ENCODE results near the gene KCNK7. TPM values are rescaled to one million over a fixed set of nuclear protein-coding genes. Genes with fewer than 3 reads are reported as not detected.

Gene KCNK7, protein sequence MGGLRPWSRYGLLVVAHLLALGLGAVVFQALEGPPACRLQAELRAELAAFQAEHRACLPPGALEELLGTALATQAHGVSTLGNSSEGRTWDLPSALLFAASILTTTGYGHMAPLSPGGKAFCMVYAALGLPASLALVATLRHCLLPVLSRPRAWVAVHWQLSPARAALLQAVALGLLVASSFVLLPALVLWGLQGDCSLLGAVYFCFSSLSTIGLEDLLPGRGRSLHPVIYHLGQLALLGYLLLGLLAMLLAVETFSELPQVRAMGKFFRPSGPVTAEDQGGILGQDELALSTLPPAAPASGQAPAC
- total RNA-seq = 1 to 10 TPM in 4 of 6 donors, under 1 TPM in 1, not detected in 1; 0.59 to 3.7 (median 1.7) TPM

DNA sequence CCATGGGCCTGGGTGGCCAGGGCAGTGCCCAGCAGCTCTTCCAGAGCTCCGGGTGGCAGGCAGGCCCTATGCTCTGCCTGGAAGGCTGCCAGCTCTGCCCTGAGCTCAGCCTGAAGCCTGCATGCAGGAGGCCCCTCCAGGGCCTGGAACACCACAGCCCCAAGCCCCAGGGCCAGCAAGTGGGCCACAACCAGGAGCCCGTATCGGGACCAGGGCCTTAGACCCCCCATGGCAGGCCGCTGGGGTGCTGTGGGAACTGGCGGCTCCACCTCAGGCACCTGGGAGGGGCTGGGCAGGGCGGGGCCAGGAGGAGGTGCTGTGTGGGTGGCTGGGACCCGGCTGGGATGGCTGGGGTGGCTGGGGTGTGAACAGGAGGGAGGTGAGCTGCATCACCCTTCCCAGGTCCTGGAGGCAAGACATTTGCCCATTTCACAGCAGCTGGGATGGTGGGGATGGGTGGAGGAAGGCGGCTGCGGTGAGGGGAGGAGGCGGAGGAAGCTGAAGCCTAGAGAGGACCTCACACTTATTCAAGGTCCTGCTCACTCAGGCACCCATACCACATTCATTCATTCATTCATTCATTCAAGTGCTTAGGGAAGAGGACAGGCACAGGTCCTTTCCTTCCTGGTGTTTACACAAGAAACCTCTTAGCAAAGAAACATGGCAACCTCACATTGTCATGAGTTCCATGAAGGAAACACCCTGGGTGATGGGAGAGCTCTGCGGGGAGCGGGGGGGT is at the start of gene KCNK7:
KCNK7 (minus strand) TSS at position 258 of the 739 bp plus-strand sequence; CDS start at position 230, 28 bp downstream.
- peaks cover 9 to 65% (median 43%) of the 10 kb centered on the region in 4 donors for H3K36me3 ChIP-seq

DNA sequence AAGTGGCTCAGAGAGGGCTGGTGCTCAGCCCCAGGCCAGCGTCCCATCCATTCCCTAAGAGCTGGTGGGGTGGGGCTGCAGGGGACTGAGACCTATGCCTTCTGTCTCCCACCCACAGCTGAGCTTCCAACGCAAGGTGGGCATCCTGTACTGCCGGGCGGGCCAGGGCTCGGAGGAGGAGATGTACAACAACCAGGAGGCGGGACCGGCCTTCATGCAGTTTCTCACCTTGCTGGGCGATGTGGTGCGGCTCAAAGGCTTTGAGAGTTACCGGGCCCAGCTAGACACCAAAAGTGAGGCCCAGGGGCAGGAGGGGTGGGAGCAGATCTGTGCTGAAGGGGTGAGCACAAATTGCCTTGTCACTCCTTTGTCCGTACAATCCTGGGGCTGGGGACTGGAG is 49.2 kb upstream of the KCNK7 start:
- TF ChIP-seq EP300 (IDR thresholded peaks at IDR 0.05) = no peak
- no peak for TF ChIP-seq POLR2A (IDR thresholded peaks at IDR 0.05)
- TF ChIP-seq POLR2AphosphoS5 (IDR thresholded peaks at IDR 0.05) = no peak
- TF ChIP-seq, protein P1, sequence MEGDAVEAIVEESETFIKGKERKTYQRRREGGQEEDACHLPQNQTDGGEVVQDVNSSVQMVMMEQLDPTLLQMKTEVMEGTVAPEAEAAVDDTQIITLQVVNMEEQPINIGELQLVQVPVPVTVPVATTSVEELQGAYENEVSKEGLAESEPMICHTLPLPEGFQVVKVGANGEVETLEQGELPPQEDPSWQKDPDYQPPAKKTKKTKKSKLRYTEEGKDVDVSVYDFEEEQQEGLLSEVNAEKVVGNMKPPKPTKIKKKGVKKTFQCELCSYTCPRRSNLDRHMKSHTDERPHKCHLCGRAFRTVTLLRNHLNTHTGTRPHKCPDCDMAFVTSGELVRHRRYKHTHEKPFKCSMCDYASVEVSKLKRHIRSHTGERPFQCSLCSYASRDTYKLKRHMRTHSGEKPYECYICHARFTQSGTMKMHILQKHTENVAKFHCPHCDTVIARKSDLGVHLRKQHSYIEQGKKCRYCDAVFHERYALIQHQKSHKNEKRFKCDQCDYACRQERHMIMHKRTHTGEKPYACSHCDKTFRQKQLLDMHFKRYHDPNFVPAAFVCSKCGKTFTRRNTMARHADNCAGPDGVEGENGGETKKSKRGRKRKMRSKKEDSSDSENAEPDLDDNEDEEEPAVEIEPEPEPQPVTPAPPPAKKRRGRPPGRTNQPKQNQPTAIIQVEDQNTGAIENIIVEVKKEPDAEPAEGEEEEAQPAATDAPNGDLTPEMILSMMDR (IDR thresholded peaks at IDR 0.05) = no peak
- Histone ChIP-seq H3K27ac (peak overlapping the region in 2 of 4 donors; percentile 22 to 23), H3K36me3 (peaks cover 10 to 81% (median 58%) of the 10 kb centered on the region in 4 donors), H3K4me1 (peaks cover 32 to 75% (median 45%) of the 10 kb centered on the region in 4 donors), H3K27me3 (no peaks in the 10 kb centered on the region), H3K9me3 (no peaks in the 10 kb centered on the region), H3K4me3 (no peak overlapping the region)
- DNase-seq = no peak
- ATAC-seq (ENCODE audit: low FRiP score in 2 of 2) = no peak
- WGBS, 2 donors = 92 to 96% methylated on average over 11 of the region's 11 CpGs

More for the DNA sequence above, at the start of gene KCNK7:
- H3K27ac ChIP-seq = peak within 1 kb of the TSS in 2 of 4 donors; percentile 1 to 38
- WGBS, 2 donors = 67 to 70% methylated on average over 8 to 12 of the region's 12 CpGs
- H3K4me3 ChIP-seq = no peak within 1 kb of the TSS
- no peak for TF ChIP-seq POLR2AphosphoS5 (IDR thresholded peaks at IDR 0.05)
- TF ChIP-seq, protein P1 (IDR thresholded peaks at IDR 0.05) = no peak
- peaks cover 10 to 39% (median 19%) of the 10 kb centered on the region in 4 donors for H3K4me1 ChIP-seq
- H3K9me3 ChIP-seq = no peaks in the 10 kb centered on the region
- peak in 1 of 2 donors; percentile 78 for DNase-seq
- H3K27me3 ChIP-seq = no peaks in the 10 kb centered on the region
- no peak for ATAC-seq (ENCODE audit: low FRiP score in 2 of 2)

DNA sequence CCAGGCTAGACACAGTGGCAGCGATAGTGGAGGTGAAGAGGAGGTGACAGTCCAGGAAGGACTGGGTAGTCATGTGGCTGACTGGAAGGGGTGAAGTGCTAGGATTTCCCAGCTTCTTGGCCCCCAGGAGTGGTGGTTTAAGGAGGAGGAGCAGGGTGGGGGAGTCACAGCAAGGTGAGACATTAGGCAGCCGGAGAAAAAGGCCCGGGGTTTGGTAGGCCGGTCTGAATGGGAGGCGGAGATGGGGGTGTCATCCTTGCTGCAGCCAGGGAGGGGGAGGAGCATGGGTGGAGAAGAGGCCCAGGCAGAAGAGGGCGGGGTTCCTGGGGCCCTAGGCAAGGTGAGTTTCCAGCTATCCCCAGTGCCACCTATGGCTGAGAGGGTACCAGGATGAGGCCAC is 48.4 kb upstream of the KCNK7 start:
- DNase-seq = no peak
- no peak overlapping the region for H3K4me3 ChIP-seq
- H3K4me1 ChIP-seq = peaks cover 41 to 77% (median 52%) of the 10 kb centered on the region in 4 donors
- peaks cover 4 to 72% (median 50%) of the 10 kb centered on the region in 4 donors for H3K36me3 ChIP-seq
- TF ChIP-seq, protein P1 (IDR thresholded peaks at IDR 0.05) = no peak
- TF ChIP-seq EP300 (IDR thresholded peaks at IDR 0.05) = no peak
- no peak for TF ChIP-seq POLR2AphosphoS5 (IDR thresholded peaks at IDR 0.05)
- no peak for TF ChIP-seq POLR2A (IDR thresholded peaks at IDR 0.05)
- peak overlapping the region in 1 of 4 donors; percentile 21 for H3K27ac ChIP-seq
- WGBS, 2 donors = 54 to 74% methylated on average over 6 of the region's 6 CpGs
- H3K27me3 ChIP-seq = no peaks in the 10 kb centered on the region
- H3K9me3 ChIP-seq = no peaks in the 10 kb centered on the region
- ATAC-seq (ENCODE audit: low FRiP score in 2 of 2) = no peak

DNA sequence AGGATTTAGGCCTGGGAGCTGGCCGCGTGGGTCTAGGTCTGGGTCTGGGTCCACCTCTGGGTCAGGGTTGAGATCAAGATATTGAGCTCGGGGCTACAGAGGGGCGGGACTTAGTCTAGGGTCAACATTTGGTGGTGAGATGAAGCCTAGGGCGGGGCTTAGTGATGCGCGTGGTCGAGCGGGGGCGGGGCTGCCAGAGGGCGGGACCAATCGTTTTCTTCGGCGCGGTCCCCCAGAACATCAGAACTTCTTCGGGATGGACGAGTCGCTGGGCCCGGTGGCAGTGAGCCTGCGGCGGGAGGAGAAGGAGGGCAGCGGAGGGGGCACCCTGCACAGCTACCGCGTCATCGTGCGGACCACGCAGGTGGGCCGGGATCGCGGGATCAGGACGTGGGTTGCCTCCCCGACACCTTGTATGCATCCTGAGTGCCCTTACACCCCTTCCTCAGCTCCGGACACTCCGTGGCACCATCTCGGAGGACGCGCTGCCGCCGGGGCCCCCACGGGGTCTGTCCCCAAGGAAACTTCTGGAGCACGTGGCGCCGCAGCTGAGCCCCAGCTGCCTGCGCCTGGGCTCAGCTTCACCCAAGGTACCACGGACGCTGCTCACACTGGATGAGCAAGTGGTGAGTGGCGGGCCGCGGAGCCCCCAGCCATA is 46.5 kb upstream of the KCNK7 start:
- Histone ChIP-seq H3K4me1 (peaks cover 51 to 85% (median 66%) of the 10 kb centered on the region in 4 donors), H3K36me3 (peaks cover 4 to 56% (median 33%) of the 10 kb centered on the region in 4 donors), H3K27me3 (no peaks in the 10 kb centered on the region), H3K4me3 (peak overlapping the region in 3 of 4 donors; percentile 37 to 71 (median 47)), H3K9me3 (no peaks in the 10 kb centered on the region), H3K27ac (peak overlapping the region; percentile 89 to 99 (median 96))
- DNase-seq (peak in 1 of 2 donors; percentile 86), ATAC-seq (ENCODE audit: low FRiP score in 2 of 2) (no peak)
- TF ChIP-seq POLR2A (IDR thresholded peaks at IDR 0.05) = no peak
- WGBS, 2 donors = 39 to 54% methylated on average over 13 to 36 of the region's 49 CpGs
